Kidney (tissue), 14 donors: ENCODE measurements around the gene VPS8. TPM values are rescaled to one million over a fixed set of nuclear protein-coding genes. Genes with fewer than 3 reads are reported as not detected.

Source experiments
- DNase-seq, 5 donors: peaks; one replicate each; pipeline ENCODE4 v3.0.0-alpha.2; 2013 to 2020
- FAIRE-seq: peaks from 2 replicates; lab custom pipeline; 2012; peaks lifted over from hg19 to GRCh38; lab: Jason Lieb, UNC
- H3K27ac ChIP-seq, 2 donors: one replicate each; pipeline ENCODE4 v1.7.0; 2013; ENCODE audit warnings: low read depth in 2 of 2, low read length in 2 of 2, inconsistent platforms in 1 of 2
- H3K27me3 ChIP-seq: one replicate; pipeline ENCODE4 v1.7.1; 2013; ENCODE audit warnings: low read length, inconsistent platforms; ENCODE audit not compliant: control insufficient read depth, insufficient read depth
- H3K36me3 ChIP-seq, 3 donors: one replicate each; pipeline versions ENCODE4 v1.7.0 to v1.7.1; 2013; ENCODE audit warnings: low read length in 3 of 3, control low read depth in 1 of 3, inconsistent platforms in 1 of 3; ENCODE audit not compliant: insufficient read depth in 3 of 3, control insufficient read depth in 2 of 3
- H3K4me1 ChIP-seq, 3 donors: one replicate each; pipeline versions ENCODE4 v1.7.0 to v1.7.1; 2013; ENCODE audit warnings: low read length in 3 of 3, inconsistent platforms in 1 of 3, low read depth in 1 of 3; ENCODE audit not compliant: control insufficient read depth in 2 of 3, insufficient read depth in 2 of 3
- H3K4me3 ChIP-seq, 3 donors: one replicate each; pipeline versions ENCODE4 v1.7.0 to v1.8.1; 2013; ENCODE audit warnings: low read length in 3 of 3, control low read depth in 1 of 3, inconsistent platforms in 1 of 3
- H3K9ac ChIP-seq, 3 donors: one replicate each; pipeline versions ENCODE4 v1.7.0 to v1.7.1; 2013; ENCODE audit warnings: low read length in 3 of 3, control low read depth in 1 of 3, inconsistent platforms in 1 of 3
- H3K9me3 ChIP-seq, 3 donors: one replicate each; pipeline versions ENCODE4 v1.7.0 to v1.7.1; 2013; ENCODE audit warnings: low read length in 3 of 3, control low read depth in 1 of 3, inconsistent platforms in 1 of 3; ENCODE audit not compliant: control insufficient read depth in 2 of 3, insufficient read depth in 1 of 3
- intact Hi-C: fragments of 100-400 bp; cut with DNase I; formaldehyde crosslinking; loops from one replicate; pipeline ENCODE4 v1.11.1; 2022
- polyA plus RNA-seq: library from polyadenylated mRNA; stranded (reverse); fragments of 350-450 nt; fragmentation: Illumina TruSeq; extraction: RNeasy Lipid Tissue Mini Kit (QIAGEN cat#74804); gene quantifications from one replicate; pipeline ENCODE4 v1.2.3, GENCODE V29; 2014; ENCODE audit warnings: low read depth, low replicate concordance; ENCODE audit not compliant: insufficient read depth
- total RNA-seq: library from RNA; stranded (reverse); fragmentation: NEBNext Ultra II Directional; extraction: Animal tissue kit (Norgen Biotek cat#: 25700); gene quantifications from one replicate; pipeline ENCODE4 v1.2.1, GENCODE V29; 2021
- TF ChIP-seq, protein P1 (sequence below): IDR thresholded peaks from 3 replicates; pipeline ENCODE4 v1.5.1; 2012; ENCODE audit warnings: mild to moderate bottlenecking, moderate library complexity, borderline replicate concordance; ENCODE audit not compliant: insufficient read depth; ENCODE audit errors: extremely low read depth
- donor health status: control.
- donor health status: control.
- donor health status: control.
- donor health status: control.
- donor health status: control.
- donor health status: DM: yes; HTN: yes; CAD: no.
- donor health status: Normal renal cell carcinoma (clear cell type).

Gene VPS8
- total and polyA plus RNA-seq, 2 donors from 2014 or later: 10.8 to 55.0 TPM

DNA sequence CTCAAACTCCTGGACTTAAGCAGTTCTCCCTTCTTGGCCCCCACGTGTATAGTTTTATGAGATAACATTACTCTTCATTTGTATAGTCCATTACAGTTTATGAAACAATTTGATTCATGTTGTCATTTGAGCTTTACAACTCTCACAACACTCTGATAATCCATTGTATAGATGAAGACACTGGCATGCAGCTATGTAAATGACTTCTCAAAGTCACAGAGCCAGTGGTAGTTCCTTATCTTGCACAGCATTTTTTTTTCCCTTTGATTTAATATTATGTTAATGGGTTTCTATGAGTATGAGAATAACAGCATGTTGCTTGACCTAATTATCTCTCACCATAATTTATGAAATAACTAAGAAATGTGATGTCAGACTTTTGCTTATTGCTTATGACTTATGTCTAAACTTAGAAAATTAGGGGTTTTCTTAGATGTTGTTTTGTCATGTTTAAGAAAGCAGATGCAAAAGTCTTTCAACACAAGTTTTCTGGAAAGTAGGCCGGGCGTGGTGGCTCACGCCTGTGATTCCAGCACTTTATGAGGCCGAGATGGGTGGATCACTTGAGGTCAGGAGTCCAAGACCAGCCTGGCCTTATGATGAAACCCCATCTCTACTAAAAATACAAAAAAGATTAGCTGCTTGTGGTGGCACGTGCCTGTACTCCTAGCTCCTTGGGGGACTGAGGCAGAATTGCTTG is 13.3 kb downstream of the VPS8 start:
- TF ChIP-seq, protein P1, sequence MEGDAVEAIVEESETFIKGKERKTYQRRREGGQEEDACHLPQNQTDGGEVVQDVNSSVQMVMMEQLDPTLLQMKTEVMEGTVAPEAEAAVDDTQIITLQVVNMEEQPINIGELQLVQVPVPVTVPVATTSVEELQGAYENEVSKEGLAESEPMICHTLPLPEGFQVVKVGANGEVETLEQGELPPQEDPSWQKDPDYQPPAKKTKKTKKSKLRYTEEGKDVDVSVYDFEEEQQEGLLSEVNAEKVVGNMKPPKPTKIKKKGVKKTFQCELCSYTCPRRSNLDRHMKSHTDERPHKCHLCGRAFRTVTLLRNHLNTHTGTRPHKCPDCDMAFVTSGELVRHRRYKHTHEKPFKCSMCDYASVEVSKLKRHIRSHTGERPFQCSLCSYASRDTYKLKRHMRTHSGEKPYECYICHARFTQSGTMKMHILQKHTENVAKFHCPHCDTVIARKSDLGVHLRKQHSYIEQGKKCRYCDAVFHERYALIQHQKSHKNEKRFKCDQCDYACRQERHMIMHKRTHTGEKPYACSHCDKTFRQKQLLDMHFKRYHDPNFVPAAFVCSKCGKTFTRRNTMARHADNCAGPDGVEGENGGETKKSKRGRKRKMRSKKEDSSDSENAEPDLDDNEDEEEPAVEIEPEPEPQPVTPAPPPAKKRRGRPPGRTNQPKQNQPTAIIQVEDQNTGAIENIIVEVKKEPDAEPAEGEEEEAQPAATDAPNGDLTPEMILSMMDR: no peak
- FAIRE-seq (no peak), DNase-seq (no peak)
- Histone ChIP-seq H3K9me3 (no peaks in the 10 kb centered on the region), H3K27me3 (no peaks in the 10 kb centered on the region), H3K4me3 (no peak overlapping the region), H3K27ac (no peak overlapping the region), H3K36me3 (no peaks in the 10 kb centered on the region), H3K4me1 (no peaks in the 10 kb centered on the region), H3K9ac (no peak overlapping the region)
- intact Hi-C loops: no loop called here

DNA sequence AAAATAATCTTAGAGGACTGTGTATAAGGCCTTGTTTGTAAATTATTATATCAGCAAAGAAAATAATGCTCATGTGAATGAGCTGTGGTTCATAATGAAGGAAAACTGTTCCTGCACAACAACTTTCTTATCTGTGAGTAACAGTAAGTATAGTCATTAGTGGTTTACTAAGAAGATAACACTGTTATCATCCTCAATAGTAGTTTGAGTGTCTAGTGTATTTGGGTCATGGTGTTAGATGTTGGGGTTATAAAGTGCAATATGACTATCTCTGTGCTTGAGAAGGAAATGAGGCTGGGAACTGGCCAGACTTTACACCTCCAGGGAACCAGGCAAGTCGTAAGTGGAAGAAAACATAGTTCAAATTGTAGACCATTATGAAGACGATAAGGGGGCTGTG is 15.6 kb downstream of the VPS8 start:
- H3K9me3 ChIP-seq: no peaks in the 10 kb centered on the region
- no peaks in the 10 kb centered on the region for H3K27me3 ChIP-seq
- intact Hi-C loops: no loop called here
- H3K9ac ChIP-seq: no peak overlapping the region
- H3K4me3 ChIP-seq: no peak overlapping the region
- H3K4me1 ChIP-seq: no peaks in the 10 kb centered on the region
- H3K36me3 ChIP-seq: peaks cover 0 to under 1% (median 0%) of the 10 kb centered on the region in 3 donors
- no peak overlapping the region for H3K27ac ChIP-seq
- FAIRE-seq (no peak), DNase-seq (no peak)
- TF ChIP-seq, protein P1: no peak

DNA sequence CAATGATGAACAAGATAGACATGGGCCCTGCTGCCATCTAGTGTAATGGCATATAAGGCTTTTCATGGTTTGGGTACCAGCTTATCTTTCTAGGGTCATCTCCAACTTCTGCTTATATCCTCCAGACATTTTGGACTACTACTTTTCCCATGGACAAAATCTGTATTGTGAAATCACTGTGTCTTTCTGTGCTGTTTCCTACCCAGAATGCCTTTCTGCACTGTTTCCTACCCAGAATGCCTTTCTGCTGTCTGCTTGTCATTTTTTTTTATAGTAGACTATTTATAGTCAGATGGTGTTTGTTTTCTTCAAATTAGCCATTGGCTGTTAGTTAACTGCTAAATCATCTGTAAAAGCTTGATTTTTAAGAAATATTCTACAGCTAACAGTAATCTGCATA is 20.1 kb downstream of the VPS8 start:
- FAIRE-seq: no peak
- Histone ChIP-seq H3K9ac (no peak overlapping the region), H3K4me1 (no peaks in the 10 kb centered on the region), H3K27me3 (no peaks in the 10 kb centered on the region), H3K36me3 (peaks cover 0 to 7% (median 7%) of the 10 kb centered on the region in 3 donors), H3K4me3 (no peak overlapping the region), H3K27ac (no peak overlapping the region), H3K9me3 (no peaks in the 10 kb centered on the region)
- TF ChIP-seq, protein P1: no peak
- no peak for DNase-seq
- intact Hi-C loops: no loop called here
